GM23338 (cell line): Measurements from ENCODE around the gene TAF3. TPM values are rescaled to one million over a fixed set of nuclear protein-coding genes. Genes with fewer than 3 reads are reported as not detected.

Experiments used
- ATAC-seq: fragments of 200-7000 bp; cut with Tn5 transposase; 3 replicates; pipeline ENCODE4 v1.9.1; 2020
- DNase-seq: peaks from one replicate; pipeline ENCODE4 v3.0.0-alpha.2; 2015; ENCODE audit warnings: low spot score
- H2AFZ ChIP-seq: fragments of 200-600 bp; sonication (generic); 2 replicates; pipeline ENCODE4 v1.8.0; 2016; ENCODE audit warnings: antibody characterized with exemption, mild to moderate bottlenecking, moderate library complexity
- H3F3A ChIP-seq: fragments of 200-600 bp; sonication (generic); replicated peaks from 2 replicates; pipeline ENCODE4 v1.8.0; 2017; ENCODE audit warnings: antibody characterized with exemption, mixed run types, low read depth
- H3K27ac ChIP-seq: fragments of 200-600 bp; sonication (generic); 2 replicates; pipeline ENCODE4 v1.6.1; 2016; ENCODE audit warnings: low read depth
- H3K27me3 ChIP-seq: fragments of 200-600 bp; sonication (generic); 2 replicates; pipeline ENCODE4 v1.8.0; 2016; ENCODE audit warnings: mild to moderate bottlenecking, mixed run types, moderate library complexity; ENCODE audit not compliant: insufficient read depth
- H3K36me3 ChIP-seq: fragments of 200-600 bp; sonication (generic); 2 replicates; pipeline ENCODE4 v1.8.0; 2016; ENCODE audit warnings: mild to moderate bottlenecking; ENCODE audit not compliant: insufficient read depth
- H3K4me1 ChIP-seq: fragments of 200-600 bp; sonication (generic); 2 replicates; pipeline ENCODE4 v1.8.0; 2016; ENCODE audit warnings: mild to moderate bottlenecking, moderate library complexity; ENCODE audit not compliant: insufficient read depth
- H3K4me2 ChIP-seq: fragments of 200-600 bp; sonication (generic); 2 replicates; pipeline ENCODE4 v1.7.1; 2017; ENCODE audit warnings: mixed run types
- H3K4me3 ChIP-seq: fragments of 200-600 bp; sonication (generic); 2 replicates; pipeline ENCODE4 v1.6.1; 2016; ENCODE audit warnings: mixed run types
- H3K79me2 ChIP-seq: fragments of 200-600 bp; sonication (generic); replicated peaks from 2 replicates; pipeline ENCODE4 v1.8.0; 2017; ENCODE audit warnings: mild to moderate bottlenecking; ENCODE audit not compliant: insufficient read depth
- H3K9me2 ChIP-seq: fragments of 200-600 bp; sonication (generic); 2 replicates; pipeline ENCODE4 v1.8.0; 2017; ENCODE audit not compliant: insufficient read depth
- H4K20me1 ChIP-seq: fragments of 200-600 bp; sonication (generic); replicated peaks from 2 replicates; pipeline ENCODE4 v1.8.0; 2017; ENCODE audit warnings: mild to moderate bottlenecking; ENCODE audit not compliant: insufficient read depth
- H3K27ac Mint-ChIP-seq: 2 replicates; pipeline ENCODE4 v1.8.0; 2020; ENCODE audit warnings: inconsistent platforms, mild to moderate bottlenecking, moderate library complexity, mixed read lengths
- H3K27me3 Mint-ChIP-seq: 3 replicates; pipeline ENCODE4 v1.8.0; 2022; ENCODE audit warnings: low read depth, mild to moderate bottlenecking, moderate library complexity, mixed read lengths, inconsistent platforms; ENCODE audit not compliant: insufficient read depth, poor library complexity
- H3K36me3 Mint-ChIP-seq: 3 replicates; pipeline ENCODE4 v1.8.0; 2021; ENCODE audit warnings: low read depth, mild to moderate bottlenecking, inconsistent platforms, moderate library complexity, mixed read lengths
- H3K4me1 Mint-ChIP-seq: 3 replicates; pipeline ENCODE4 v1.8.0; 2020; ENCODE audit warnings: mild to moderate bottlenecking, inconsistent platforms, mixed read lengths
- H3K4me3 Mint-ChIP-seq: 3 replicates; pipeline ENCODE4 v1.8.0; 2021; ENCODE audit warnings: moderate library complexity, mild to moderate bottlenecking, inconsistent platforms, mixed read lengths
- H3K9me3 Mint-ChIP-seq: 3 replicates; pipeline ENCODE4 v1.8.0; 2020; ENCODE audit warnings: moderate library complexity, mild to moderate bottlenecking, inconsistent platforms, mixed read lengths
- CREB1 ChIP-seq: fragments of 250-450 bp; sonication (Bioruptor Pico); IDR thresholded peaks from 2 replicates; pipeline ENCODE4 v1.5.0; 2020; ENCODE audit warnings: low read depth, mild to moderate bottlenecking, moderate library complexity
- EZH2 ChIP-seq: fragments of 200-600 bp; sonication (generic); IDR thresholded peaks from one replicate; pipeline ENCODE4 v1.8.0; 2017; ENCODE audit warnings: antibody characterized with exemption, mild to moderate bottlenecking, low read depth; ENCODE audit not compliant: unreplicated experiment
- EZH2phosphoT487 ChIP-seq: fragments of 200-600 bp; sonication (generic); IDR thresholded peaks from one replicate; pipeline ENCODE4 v1.8.1; 2018; ENCODE audit warnings: antibody characterized with exemption; ENCODE audit not compliant: unreplicated experiment
- JUNB ChIP-seq: IDR thresholded peaks from one replicate; pipeline ENCODE4 v1.6.1; 2016; ENCODE audit warnings: antibody characterized with exemption; ENCODE audit not compliant: unreplicated experiment
- NANOG ChIP-seq: IDR thresholded peaks from 2 replicates; pipeline ENCODE4 v1.6.1; 2016; ENCODE audit warnings: antibody characterized with exemption, borderline replicate concordance
- POLR2AphosphoS5 ChIP-seq: IDR thresholded peaks from 2 replicates; pipeline ENCODE4 v1.6.1; 2016; ENCODE audit warnings: antibody characterized with exemption, low read depth
- STAT1 ChIP-seq: IDR thresholded peaks from one replicate; pipeline ENCODE4 v1.6.1; 2016; ENCODE audit warnings: antibody characterized with exemption; ENCODE audit not compliant: unreplicated experiment
- ZNF114 ChIP-seq: fragments of 250-450 bp; sonication (Bioruptor Pico); IDR thresholded peaks from 2 replicates; pipeline ENCODE4 v1.5.0; 2020; ENCODE audit warnings: mild to moderate bottlenecking, moderate library complexity
- ZNF331 ChIP-seq: fragments of 250-450 bp; sonication (Bioruptor Pico); IDR thresholded peaks from 2 replicates; pipeline ENCODE4 v1.5.0; 2020; ENCODE audit warnings: low read depth, mild to moderate bottlenecking, moderate library complexity
- ZNF462 ChIP-seq: fragments of 250-450 bp; sonication (Bioruptor Pico); IDR thresholded peaks from 2 replicates; pipeline ENCODE4 v1.5.0; 2020; ENCODE audit warnings: mild to moderate bottlenecking, moderate library complexity
- polyA plus RNA-seq: library from polyadenylated mRNA; unstranded; fragments of >200 nt; fragmentation: Nextera tagmentation; extraction: Ambion mirVana; gene quantifications from 2 replicates; pipeline ENCODE4 v1.2.1, GENCODE V29; 2016
- total RNA-seq: library from RNA; depleted of rRNA; stranded (reverse); fragments of >200 nt; shearing (Covaris generic); gene quantifications from 2 replicates; pipeline ENCODE4 v1.2.3, GENCODE V29; 2014

TAF3 gene
- total and polyA plus RNA-seq, 2 experiments from 2014 or later = 6.4 to 15.2 TPM

DNA sequence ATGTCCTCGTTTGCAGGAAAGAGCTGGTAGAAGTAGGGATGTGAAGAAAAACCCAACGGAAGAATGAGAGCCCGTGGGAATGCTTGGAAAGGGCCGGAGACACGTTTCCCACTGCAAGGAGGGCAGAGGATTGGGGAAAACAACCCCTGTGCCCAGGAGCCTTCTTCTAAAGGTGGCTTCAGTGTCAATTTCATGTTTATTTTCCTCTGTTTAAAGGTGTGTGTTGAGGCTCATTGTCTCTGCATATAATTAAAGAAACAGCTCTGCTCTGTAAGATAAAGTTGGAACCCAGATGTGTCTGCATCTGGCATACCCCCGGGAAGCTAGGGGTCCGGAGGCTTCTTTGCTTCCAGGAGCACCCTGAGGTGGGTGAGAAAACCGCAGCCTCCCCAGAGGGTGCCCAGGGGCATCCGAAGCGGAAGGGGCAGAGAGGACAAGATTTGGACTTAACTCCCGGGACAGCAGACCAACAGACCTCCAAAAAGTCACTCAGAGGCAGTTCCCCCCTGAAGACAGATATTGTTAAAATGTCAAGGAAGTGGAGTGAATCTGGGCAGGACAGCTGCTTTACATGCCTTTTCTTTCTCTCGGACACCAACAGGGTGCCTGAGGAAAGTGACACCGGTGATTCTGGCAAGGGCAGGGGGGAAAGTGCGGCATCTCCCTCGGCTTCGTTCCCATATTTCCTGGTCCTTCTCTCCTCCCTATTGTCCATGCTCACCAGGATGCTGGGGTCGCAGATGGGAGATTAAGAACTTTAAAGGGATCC, 227.6 kb downstream of the TAF3 start:
- H3K27me3 ChIP-seq = peaks cover 100% of the 10 kb centered on the region
- H3K4me1 Mint-ChIP-seq = peaks cover 72% of the 10 kb centered on the region
- no peak for ATAC-seq
- peak; percentile 31 for DNase-seq
- H2AFZ ChIP-seq = no peak overlapping the region
- peaks cover 97% of the 10 kb centered on the region for H3K27me3 Mint-ChIP-seq
- TF ChIP-seq POLR2AphosphoS5 (no peak), EZH2 (peak; percentile 83)
- H3K4me2 ChIP-seq = peak overlapping the region; percentile 87
- no peaks in the 10 kb centered on the region for H3K79me2 ChIP-seq
- H3K4me3 Mint-ChIP-seq = peak overlapping the region; percentile 72
- peaks cover 27% of the 10 kb centered on the region; the same call in 1 of the 2 replicates for H4K20me1 ChIP-seq
- no peak overlapping the region for H3K27ac Mint-ChIP-seq
- H3K36me3 Mint-ChIP-seq = no peaks in the 10 kb centered on the region; the same call in 2 of the 3 replicates
- peaks cover 43% of the 10 kb centered on the region for H3F3A ChIP-seq
- peak overlapping the region; percentile 56 for H3K4me3 ChIP-seq
- peaks cover 76% of the 10 kb centered on the region for H3K4me1 ChIP-seq
- no peaks in the 10 kb centered on the region for H3K9me2 ChIP-seq
- H3K36me3 ChIP-seq = no peaks in the 10 kb centered on the region
- H3K27ac ChIP-seq = no peak overlapping the region
- H3K9me3 Mint-ChIP-seq = peaks cover 3% of the 10 kb centered on the region; the same call in 1 of the 3 replicates

GRCh38 chr10:8047452-8048280, 229.4 kb downstream of the TAF3 start:
- Mint-ChIP-seq H3K4me3 (peak overlapping the region; percentile 55), H3K27me3 (peaks cover 96% of the 10 kb centered on the region)
- H2AFZ ChIP-seq = no peak overlapping the region

DNA sequence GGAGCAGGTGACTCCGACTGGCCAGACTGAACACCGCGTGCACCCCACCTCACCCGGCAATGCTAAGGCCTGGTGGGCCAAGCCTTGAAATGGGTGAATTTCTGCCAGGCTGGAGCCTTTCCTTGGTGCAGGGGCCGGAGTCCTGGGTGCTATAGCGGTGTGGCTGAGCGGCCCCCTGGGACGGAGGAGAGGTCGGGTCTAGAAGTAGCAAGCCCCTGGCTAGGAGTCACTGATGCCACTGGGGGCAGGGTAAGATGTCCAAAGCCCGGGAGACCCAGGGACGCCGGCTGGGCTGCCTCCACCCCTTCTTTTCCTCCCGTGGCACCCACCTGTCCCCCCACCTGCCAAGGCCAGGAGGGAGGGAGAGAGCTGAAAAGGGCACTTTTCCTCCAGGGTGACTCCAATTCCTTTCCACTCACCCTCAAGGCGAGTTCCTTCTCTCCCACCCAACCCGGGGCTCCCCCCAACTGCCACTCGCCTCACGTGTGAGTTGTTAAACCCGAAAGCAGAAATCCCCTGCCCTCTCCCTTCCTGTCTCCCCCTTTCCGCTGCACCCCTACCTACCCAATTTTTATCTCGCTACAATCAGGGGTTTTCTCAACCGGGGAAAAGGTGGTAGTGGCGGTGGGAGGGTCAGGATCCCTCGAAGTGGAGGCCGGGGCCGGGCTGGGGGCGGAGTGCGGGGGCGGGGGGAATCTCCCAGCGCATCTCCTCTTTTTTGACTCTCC, 230.1 kb downstream of the TAF3 start:
- H3K4me3 Mint-ChIP-seq = peak overlapping the region; percentile 58
- H3K4me1 Mint-ChIP-seq = peaks cover 66% of the 10 kb centered on the region
- no peak overlapping the region for H3K27ac Mint-ChIP-seq
- peaks cover 99% of the 10 kb centered on the region for H3K27me3 ChIP-seq
- H3K36me3 Mint-ChIP-seq = no peaks in the 10 kb centered on the region; the same call in 2 of the 3 replicates
- H3K79me2 ChIP-seq = no peaks in the 10 kb centered on the region
- no peak overlapping the region for H3K27ac ChIP-seq
- peaks cover 34% of the 10 kb centered on the region for H3F3A ChIP-seq
- H3K9me3 Mint-ChIP-seq = peaks cover 3% of the 10 kb centered on the region; the same call in 1 of the 3 replicates
- ATAC-seq (no peak), DNase-seq (peak; percentile 27)
- H3K36me3 ChIP-seq = no peaks in the 10 kb centered on the region
- H3K4me1 ChIP-seq = peaks cover 69% of the 10 kb centered on the region
- peak overlapping the region; percentile 78 for H3K4me2 ChIP-seq
- H2AFZ ChIP-seq = no peak overlapping the region
- H3K4me3 ChIP-seq = peak overlapping the region; percentile 49
- H3K27me3 Mint-ChIP-seq = peaks cover 94% of the 10 kb centered on the region
- no peaks in the 10 kb centered on the region for H3K9me2 ChIP-seq
- peaks cover 20% of the 10 kb centered on the region; the same call in 1 of the 2 replicates for H4K20me1 ChIP-seq
- TF ChIP-seq ZNF462 (CRISPR knock-in tag) = no peak

More at GRCh38 chr10:8047452-8048280, 229.4 kb downstream of the TAF3 start:
- no peak overlapping the region for H3K27ac Mint-ChIP-seq
- Histone ChIP-seq H3K9me2 (no peaks in the 10 kb centered on the region), H3K36me3 (no peaks in the 10 kb centered on the region), H3K4me3 (peak overlapping the region; percentile 49), H3K4me2 (peak overlapping the region; percentile 78), H3K4me1 (peaks cover 70% of the 10 kb centered on the region), H3K79me2 (no peaks in the 10 kb centered on the region), H3K27ac (no peak overlapping the region), H4K20me1 (peaks cover 22% of the 10 kb centered on the region; the same call in 1 of the 2 replicates), H3F3A (peaks cover 35% of the 10 kb centered on the region), H3K27me3 (peaks cover 100% of the 10 kb centered on the region)
- H3K9me3 Mint-ChIP-seq = peaks cover 3% of the 10 kb centered on the region; the same call in 1 of the 3 replicates
- no peaks in the 10 kb centered on the region; the same call in 2 of the 3 replicates for H3K36me3 Mint-ChIP-seq
- DNase-seq (peak; percentile 78), ATAC-seq (no peak)
- no peak for TF ChIP-seq STAT1
- no peak for TF ChIP-seq CREB1 (CRISPR knock-in tag)
- TF ChIP-seq JUNB = no peak
- TF ChIP-seq NANOG = no peak
- no peak for TF ChIP-seq ZNF114
- TF ChIP-seq EZH2 = peak; percentile 81
- peak; percentile 56 for TF ChIP-seq EZH2phosphoT487
- TF ChIP-seq ZNF331 (CRISPR knock-in tag) = no peak
- H3K4me1 Mint-ChIP-seq = peaks cover 66% of the 10 kb centered on the region
